CD4-positive, alpha-beta T cell treated with Interleukin-21 for 1 hour (primary cell): Measurements from ENCODE around the gene LY86.

ENCODE experiments used
- DNase-seq: peaks from one replicate; pipeline ENCODE4 v3.0.0-alpha.2; 2020

Gene LY86

DNA sequence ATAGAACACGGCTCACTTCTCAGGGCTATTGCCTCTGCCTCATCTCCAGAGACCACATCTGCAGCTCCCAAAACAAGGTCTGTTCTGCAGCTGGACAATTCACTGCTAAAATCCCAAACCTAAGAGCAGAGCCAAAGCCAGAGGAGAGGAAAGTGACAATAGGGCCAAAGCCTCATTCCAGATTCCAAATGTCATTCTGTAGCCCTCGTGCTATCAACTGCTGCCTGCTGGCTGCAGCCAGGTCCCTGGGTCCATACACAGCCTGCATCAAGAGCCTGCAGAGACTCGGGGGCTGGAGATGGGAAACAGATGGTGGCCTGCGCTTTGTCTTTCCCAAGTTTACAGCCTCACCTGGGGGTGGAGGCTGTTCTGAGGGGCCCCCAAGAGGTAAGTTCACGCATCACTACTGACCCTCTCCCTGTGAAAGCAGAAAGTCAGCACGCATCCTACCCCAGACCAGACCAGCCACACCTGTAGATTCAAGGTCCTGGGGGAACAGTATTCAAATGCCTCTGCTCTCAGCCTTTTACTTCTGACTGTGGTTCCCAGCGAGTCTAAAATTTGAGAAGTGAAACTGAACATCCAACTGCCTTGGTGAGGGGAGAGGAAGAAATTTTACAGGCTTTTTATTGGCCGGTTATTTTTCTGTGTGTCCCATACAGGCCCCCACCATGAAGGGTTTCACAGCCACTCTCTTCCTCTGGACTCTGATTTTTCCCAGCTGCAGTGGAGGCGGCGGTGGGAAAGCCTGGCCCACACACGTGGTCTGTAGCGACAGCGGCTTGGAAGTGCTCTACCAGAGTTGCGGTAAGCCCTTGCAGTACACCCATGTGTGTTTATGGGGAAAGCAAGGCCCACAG lies at the start of gene LY86:
Gene LY86 (plus strand): TSS at position 657 of the 860 bp plus-strand sequence. CDS start 15 bp downstream, at position 672.
- DNase-seq, result no peak

DNA sequence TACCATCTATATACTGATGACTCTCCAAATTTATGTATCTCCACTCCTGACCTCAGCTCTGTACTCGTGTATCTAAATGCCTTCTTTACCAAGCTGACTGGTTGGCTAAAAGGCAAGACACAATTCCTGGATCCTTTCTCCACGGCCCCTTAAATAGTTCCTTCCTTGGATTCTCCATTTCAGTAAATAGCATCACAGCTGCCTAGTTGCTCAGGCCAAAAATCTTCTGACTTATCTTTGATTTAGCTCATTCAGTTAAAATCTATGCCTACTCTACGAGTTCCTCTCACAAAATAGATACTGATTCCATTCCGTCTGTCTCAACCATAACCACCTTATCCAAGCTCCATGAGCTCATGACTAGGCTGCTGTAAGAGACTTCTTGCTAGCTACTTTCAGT lies 49.5 kb upstream of the LY86 start:
- DNase-seq, result no peak

DNA sequence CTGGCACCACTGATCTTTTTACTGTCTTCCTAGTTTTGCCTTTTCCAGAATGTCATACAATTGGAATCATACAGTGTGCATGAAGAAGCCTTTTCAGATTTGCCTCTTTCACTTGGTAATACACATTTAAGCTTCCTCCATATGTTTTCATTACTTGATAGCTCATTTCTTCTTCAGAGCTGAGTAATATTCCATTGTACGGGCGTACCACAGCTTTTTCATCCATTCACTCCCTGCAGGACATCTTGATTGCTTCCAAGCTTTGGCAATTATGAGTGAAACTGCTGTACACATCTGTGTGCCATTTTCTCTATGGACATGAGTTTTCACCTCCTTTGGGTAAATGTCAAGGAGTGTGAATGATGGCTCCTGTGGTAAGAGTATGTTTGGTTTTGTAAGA lies 46.2 kb upstream of the LY86 start:
- DNase-seq, result no peak

DNA sequence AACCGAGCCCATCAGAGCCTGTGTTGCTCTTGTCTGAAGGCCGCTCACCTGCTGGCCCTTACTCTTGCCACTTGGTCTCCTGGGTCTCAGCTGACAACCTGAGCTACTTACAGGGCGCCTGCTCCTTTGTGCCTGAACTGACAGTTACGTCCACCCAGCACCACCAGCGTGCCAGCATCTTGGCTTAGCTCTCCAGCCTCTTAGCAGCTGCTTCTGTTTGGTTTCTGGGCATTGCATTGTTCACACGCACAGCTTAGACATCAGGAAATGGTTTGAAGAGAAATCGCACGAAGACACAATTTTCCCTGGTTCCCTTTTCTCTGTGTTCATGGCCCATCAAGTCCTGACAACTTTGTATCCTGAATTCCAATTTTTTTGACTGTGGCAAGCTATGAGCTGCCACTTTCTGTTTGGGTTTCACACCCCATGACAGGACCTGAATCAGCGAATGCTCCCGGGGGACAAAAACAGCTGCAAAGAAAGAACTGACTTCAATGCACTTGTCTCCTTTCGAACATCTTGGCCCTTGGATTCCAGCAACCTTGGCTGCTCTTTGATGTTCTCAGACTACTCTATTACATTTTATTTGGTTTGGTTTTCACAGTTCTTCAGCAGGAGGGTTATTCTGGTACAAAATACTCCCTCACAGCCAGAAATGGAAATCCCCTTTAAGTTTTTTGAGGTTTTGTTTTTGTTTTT lies 45.2 kb upstream of the LY86 start:
- DNase-seq, result no peak

- no peak for DNase-seq
Measured at GRCh38 chr6:6545616-6546317, 42.8 kb upstream of the LY86 start.

DNA sequence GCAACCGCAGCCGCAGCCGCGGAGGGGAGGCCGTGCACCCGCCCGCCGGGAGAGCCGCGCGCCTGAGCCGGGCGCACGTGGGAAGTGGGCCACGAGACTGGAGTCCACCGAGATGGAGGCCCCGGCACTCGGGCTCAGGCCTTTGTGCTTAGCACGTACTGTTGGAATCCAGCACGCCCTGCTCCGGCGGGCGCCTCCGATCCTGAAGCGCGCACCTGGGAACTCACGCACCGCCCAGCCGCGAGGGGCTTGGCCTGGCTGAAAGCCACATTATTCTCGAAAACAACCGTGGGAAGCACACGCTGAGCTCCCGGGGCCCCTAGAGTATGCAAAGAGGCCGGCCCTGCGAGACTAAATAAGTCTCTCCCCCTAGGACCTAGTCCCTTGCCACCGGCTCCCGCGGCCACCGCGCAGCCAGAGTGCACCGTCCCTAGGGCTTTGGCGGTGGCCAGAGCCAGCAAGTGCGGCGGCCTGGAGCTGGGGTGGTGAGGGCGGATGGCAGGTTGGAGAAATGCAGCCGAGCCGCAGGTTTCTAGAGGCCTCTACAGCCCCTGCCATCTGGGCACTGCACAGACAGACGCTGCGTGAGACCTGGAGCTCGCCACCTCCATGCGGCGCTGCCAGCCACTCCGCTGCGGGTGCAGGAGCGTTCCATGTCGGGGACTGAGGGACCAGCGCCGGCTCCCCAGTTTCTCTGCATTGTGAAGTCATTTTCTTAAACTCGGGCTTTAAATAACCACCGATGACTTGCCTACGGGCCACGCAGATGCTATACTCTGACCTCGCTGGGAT lies 42.0 kb upstream of the LY86 start:
- no peak for DNase-seq

GRCh38 chr6:6547110-6547879 lies 41.2 kb upstream of the LY86 start:
- peak; percentile 76 for DNase-seq

- DNase-seq, result no peak
Measured at GRCh38 chr6:6556161-6556737, 32.3 kb upstream of the LY86 start.

DNA sequence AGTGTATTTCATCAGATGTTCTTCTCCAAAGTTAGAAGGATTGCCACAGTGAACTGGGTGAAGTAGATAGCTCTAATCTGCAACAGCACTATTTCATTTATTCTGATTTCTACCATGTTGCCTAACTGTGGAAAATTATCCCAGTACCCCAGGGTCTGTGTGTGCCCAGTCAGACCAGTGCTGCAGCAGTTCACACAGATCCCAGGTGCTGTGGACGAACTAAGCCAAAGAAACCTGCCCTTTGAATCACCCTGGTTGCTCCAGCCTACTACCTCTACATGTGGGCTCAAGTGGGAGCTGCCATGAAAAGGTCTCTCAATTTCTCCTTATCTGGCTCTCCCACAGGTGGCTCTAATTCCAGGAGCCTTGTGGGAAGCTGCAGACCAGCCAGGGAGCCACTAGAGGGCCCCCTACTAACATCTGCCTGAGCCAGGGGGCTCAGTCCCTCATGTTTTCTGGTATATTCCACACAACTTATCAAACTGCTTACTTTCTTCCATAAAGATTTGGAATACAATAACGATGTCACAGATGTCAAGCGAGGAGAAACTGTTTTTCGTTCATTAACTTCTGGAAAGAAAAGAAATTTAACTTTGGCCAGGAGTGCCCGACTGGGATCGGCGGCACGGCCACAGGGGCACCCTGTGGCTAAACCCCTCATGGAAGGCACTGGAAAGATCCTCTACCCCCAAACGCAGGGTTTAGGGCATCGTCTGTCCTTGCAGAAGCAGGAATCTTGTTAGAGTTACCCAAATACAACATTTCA lies 31.6 kb upstream of the LY86 start:
- peak; percentile 40 for DNase-seq

- no peak for DNase-seq
Measured at GRCh38 chr6:6557504-6557839, 31.0 kb upstream of the LY86 start.

GRCh38 chr6:6557886-6558285 lies 30.6 kb upstream of the LY86 start:
- DNase-seq, result no peak

DNA sequence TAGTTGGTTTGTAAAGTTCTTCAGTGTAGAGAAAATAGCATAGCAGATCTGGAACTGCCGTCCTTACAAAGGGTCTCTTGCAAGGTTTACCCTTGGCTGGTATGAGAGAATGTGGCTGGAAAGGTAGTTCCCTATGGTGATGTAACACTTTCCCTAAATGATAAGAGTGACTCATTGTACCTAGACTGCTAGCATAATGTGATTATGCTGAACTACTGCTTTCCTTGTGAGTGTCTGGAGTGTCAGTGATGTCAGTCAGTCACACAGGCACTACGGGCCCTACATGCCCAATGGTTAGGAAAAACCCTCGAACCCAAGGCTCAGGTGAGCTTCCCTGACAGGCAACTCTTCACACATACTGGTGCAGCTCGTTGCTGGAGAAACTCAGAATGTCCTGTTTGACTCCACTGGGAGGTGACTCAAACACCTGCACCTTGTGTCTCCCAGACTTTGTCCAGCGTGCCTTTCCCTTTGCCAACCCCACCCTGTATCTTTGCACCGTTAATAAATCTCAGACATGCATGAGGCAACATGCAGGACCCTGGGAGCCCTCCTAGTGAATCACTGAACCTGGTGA lies 28.4 kb upstream of the LY86 start:
- no peak for DNase-seq

DNA sequence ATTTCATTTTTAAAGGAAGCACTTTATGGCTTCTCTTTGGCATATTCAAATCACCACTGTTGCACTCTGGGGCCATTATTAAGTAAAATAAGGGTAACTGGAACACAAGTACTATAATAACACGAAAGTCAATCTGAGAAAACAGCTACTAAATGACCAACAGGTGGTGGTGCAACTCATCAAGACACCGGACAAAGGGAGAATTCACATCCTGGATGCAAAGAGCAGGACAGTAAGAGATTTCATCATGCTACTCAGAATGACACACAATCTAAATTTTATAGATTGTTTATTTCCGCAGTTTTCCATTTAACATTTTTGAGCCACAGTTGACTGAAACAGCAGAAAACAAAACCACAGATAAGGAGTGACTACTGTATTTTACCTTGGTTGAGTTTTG lies 27.6 kb upstream of the LY86 start:
- DNase-seq, result no peak

DNA sequence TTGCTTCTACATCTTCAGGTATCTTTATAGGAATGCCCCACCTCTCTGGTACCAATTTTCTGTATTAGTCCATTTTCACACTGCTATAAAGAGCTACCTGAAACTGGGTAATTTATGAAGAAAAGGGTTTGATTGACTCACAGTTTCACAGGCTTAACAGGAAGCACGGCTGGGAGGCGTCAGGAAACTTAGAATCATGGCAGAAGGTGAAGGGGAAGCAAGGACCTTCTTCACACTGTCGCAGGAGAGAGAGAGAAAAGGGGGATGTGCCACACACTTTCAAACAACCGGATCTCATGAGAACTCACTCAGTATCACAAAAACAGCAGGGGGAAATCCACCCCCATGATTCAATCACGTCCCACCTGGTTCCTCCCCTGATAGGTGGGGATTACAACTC lies 24.4 kb upstream of the LY86 start:
- no peak for DNase-seq

DNA sequence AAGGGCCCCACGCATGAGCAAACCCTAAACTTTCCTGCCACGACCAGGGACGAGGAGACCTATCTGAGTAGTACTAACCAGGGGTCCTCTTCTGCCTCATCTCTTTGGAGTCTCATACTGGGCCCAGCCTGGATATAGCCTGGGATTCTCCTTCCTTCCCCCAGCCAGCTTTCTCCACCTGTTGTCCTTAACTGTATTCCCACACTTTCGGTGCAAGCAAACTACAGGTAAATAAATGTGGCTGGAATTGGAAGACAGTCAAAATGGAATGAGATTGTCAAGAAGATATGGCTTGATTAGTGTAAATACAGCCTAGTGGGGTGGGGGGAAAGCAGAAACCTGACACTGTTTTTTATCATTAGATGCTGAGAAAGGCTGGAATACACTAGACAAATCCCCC lies 23.5 kb upstream of the LY86 start:
- DNase-seq, result no peak

DNA sequence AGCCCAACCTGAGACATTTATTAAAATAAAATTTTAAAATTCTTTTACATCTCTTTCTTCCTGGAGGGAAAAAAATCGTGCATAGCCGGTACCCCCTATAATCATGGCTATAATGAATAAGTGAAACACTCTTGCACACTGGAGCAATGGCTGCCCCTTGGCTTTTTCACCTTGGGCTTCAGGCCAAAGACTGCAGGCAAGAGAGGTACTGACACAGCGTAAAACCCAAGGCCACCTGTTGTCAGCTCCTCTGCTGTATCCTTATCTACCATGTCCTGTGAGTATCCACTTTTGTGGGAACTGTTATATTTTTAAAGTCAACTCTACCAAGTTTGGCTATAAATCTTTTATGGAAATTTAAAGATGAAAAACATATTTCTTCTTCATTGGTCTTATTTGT lies 23.0 kb upstream of the LY86 start:
- no peak for DNase-seq

DNA sequence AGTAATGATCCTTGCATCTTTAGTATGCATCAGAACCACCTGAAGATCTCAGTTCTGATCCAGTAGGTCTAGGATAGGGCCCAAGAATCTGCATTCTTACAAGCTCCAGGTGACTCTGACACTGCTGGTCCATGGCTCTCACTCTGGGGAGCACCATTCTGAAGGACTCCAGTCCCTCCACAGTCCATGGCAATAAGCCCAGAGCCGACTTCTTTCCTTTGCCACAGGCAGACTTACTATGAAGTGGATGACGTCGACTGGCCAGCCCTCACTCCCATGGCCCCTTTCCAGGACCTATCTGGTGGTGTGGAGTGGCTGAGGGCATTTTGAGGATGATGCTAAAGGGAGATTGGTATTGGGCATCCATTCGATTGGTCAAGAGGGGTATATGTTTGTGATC lies 21.8 kb upstream of the LY86 start:
- no peak for DNase-seq

GRCh38 chr6:6569096-6569810 lies 19.3 kb upstream of the LY86 start:
- no peak for DNase-seq

DNA sequence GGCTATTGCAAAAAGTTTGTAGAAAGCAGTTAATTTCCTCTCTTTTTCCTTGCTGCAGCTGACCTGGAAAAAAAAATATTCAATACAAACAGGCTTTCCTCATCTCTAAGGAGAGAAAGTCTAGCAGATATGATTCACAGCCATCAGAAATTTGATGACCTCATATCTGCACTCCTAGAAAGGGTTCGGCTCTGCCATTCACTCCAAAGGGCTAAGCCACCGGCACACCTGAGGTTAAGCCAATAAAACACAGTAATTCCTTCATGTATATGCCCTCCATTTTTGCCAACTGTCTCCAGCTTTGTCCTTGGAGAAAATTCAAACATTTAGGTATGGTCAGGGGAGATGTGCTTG lies 18.7 kb upstream of the LY86 start:
- DNase-seq, result no peak
